KMS-11 (cell line): ENCODE measurements around the gene RASGRF2.

Experiments used
- H2AFZ ChIP-seq: fragments of 200-600 bp; sonication (generic); 2 replicates; pipeline ENCODE4 v1.6.1; 2016; ENCODE audit warnings: antibody characterized with exemption, mixed run types, low read depth
- H3K27ac ChIP-seq: fragments of 200-600 bp; sonication (generic); 2 replicates; pipeline ENCODE4 v1.6.1; 2016; ENCODE audit warnings: mild to moderate bottlenecking, mixed run types
- H3K27me3 ChIP-seq: fragments of 200-600 bp; sonication (generic); 2 replicates; pipeline ENCODE4 v1.6.1; 2017; ENCODE audit warnings: mild to moderate bottlenecking, low read depth, mixed run types, moderate library complexity; ENCODE audit not compliant: insufficient read depth
- H3K36me3 ChIP-seq: fragments of 200-600 bp; sonication (generic); 2 replicates; pipeline ENCODE4 v1.6.1; 2017; ENCODE audit warnings: mild to moderate bottlenecking, mixed run types; ENCODE audit not compliant: insufficient read depth
- H3K4me1 ChIP-seq: fragments of 200-600 bp; sonication (generic); 2 replicates; pipeline ENCODE4 v1.6.1; 2016; ENCODE audit warnings: mild to moderate bottlenecking, low read depth, mixed run types; ENCODE audit not compliant: poor library complexity, severe bottlenecking
- H3K4me2 ChIP-seq: fragments of 200-600 bp; sonication (generic); 2 replicates; pipeline ENCODE4 v1.7.0; 2016; ENCODE audit warnings: mild to moderate bottlenecking, mixed run types
- H3K4me3 ChIP-seq: fragments of 200-600 bp; sonication (generic); IDR thresholded peaks from 2 replicates; pipeline ENCODE4 v1.6.1; 2017; ENCODE audit warnings: low read depth, low read length, mixed read lengths; ENCODE audit not compliant: insufficient read depth
- H3K79me2 ChIP-seq: fragments of 200-600 bp; sonication (generic); 2 replicates; pipeline ENCODE4 v1.6.1; 2016; ENCODE audit warnings: low read depth, mixed run types; ENCODE audit not compliant: insufficient read depth
- H3K9ac ChIP-seq: fragments of 200-600 bp; sonication (generic); 2 replicates; pipeline ENCODE4 v1.6.1; 2016; ENCODE audit warnings: mild to moderate bottlenecking, mixed run types
- H4K20me1 ChIP-seq: fragments of 200-600 bp; sonication (generic); 2 replicates; pipeline ENCODE4 v1.6.1; 2016; ENCODE audit warnings: mild to moderate bottlenecking, mixed run types; ENCODE audit not compliant: insufficient read depth
- TF ChIP-seq, protein P1 (sequence below): fragments of 200-600 bp; sonication (generic); conservative IDR thresholded peaks from 2 replicates; pipeline ENCODE4 v1.6.1; 2017; ENCODE audit warnings: low read depth, mild to moderate bottlenecking, antibody characterized with exemption, low read length, moderate library complexity, mixed read lengths

The RASGRF2 gene

DNA sequence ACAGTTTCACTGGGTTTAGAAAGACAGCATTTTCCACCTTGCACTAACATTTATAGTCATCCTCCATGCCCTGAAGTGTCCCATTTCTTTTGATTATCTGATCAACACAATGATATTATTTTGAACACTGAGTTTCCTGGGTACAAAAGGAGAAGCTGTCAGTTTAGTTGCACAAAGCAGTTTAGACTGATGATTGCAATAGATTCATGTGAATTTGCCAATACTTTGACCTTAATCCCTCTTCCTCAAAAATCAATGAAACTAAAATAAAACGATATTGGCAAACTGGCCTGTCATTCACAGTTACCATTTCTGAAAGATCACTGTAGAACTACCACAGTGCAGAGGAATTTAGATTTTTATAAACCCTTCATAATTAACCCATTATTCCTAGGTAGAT, 34.2 kb upstream of the RASGRF2 start:
- Histone ChIP-seq H3K4me3 (no peak overlapping the region), H3K9ac (no peak overlapping the region), H3K79me2 (no peaks in the 10 kb centered on the region), H3K4me2 (no peak overlapping the region), H3K27me3 (no peaks in the 10 kb centered on the region), H3K27ac (no peak overlapping the region), H2AFZ (no peak overlapping the region), H3K4me1 (no peaks in the 10 kb centered on the region), H3K36me3 (no peaks in the 10 kb centered on the region), H4K20me1 (no peaks in the 10 kb centered on the region)
- TF ChIP-seq, protein P1, sequence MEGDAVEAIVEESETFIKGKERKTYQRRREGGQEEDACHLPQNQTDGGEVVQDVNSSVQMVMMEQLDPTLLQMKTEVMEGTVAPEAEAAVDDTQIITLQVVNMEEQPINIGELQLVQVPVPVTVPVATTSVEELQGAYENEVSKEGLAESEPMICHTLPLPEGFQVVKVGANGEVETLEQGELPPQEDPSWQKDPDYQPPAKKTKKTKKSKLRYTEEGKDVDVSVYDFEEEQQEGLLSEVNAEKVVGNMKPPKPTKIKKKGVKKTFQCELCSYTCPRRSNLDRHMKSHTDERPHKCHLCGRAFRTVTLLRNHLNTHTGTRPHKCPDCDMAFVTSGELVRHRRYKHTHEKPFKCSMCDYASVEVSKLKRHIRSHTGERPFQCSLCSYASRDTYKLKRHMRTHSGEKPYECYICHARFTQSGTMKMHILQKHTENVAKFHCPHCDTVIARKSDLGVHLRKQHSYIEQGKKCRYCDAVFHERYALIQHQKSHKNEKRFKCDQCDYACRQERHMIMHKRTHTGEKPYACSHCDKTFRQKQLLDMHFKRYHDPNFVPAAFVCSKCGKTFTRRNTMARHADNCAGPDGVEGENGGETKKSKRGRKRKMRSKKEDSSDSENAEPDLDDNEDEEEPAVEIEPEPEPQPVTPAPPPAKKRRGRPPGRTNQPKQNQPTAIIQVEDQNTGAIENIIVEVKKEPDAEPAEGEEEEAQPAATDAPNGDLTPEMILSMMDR: no peak

DNA sequence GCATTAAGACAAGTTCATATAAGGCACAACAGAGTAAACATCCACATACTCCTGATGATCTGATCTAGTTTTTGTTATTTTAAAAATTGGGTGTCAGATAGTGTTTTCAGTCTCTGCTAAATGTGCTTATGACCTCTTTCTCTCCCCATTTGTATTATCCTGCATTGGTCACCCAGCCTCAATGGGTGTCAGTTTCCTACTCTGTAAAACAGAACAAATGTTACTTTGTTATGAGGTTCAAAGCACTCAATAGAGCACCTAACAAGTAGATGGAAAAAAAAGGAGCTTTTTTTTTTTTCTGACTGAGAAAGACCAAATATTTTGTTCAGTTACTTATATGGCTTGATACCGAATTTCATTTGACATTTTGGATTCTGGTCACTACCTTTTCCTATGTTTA, 33.6 kb upstream of the RASGRF2 start:
- Histone ChIP-seq H3K9ac (no peak overlapping the region), H3K36me3 (no peaks in the 10 kb centered on the region), H3K27me3 (no peaks in the 10 kb centered on the region), H4K20me1 (no peaks in the 10 kb centered on the region), H3K27ac (no peak overlapping the region), H3K79me2 (no peaks in the 10 kb centered on the region), H3K4me3 (no peak overlapping the region), H3K4me1 (no peaks in the 10 kb centered on the region), H3K4me2 (no peak overlapping the region), H2AFZ (no peak overlapping the region)
- TF ChIP-seq, protein P1: no peak

DNA sequence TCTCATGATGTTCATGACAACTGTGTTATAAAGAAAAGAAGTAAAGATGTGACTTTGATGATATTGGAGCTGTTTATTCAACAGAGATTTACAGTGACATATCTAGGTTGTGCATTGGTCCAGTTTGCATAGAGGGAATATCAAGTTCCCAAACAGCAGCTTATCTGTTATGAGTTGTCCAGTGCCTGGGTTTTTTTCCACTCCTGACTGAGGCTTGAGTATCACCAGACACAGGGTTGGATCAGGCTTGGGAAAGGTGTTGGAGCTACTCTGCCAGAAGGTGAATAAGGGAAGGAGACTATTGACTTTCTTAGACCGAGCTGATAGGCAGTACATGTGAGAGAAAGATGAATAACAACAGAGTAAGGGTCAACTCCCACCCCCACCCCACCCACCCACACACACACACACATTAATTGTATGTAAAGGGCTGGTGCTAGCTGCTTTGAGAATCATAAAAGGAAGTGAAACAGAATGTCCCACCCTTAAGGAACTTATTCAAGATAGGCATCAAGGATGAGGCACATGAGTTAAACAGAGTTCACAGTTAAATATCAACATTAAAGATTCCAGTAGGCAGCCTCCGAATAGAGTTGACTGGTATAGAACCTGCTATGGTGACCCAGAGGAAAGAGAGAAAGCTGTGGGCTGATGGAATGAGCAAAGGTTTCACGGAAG, 33.0 kb upstream of the RASGRF2 start:
- TF ChIP-seq, protein P1: no peak
- H4K20me1 ChIP-seq: no peaks in the 10 kb centered on the region
- no peaks in the 10 kb centered on the region for H3K36me3 ChIP-seq
- H3K27ac ChIP-seq: no peak overlapping the region
- H2AFZ ChIP-seq: no peak overlapping the region
- no peak overlapping the region for H3K9ac ChIP-seq
- no peaks in the 10 kb centered on the region for H3K4me1 ChIP-seq
- no peak overlapping the region for H3K4me3 ChIP-seq
- no peaks in the 10 kb centered on the region for H3K79me2 ChIP-seq
- H3K4me2 ChIP-seq: no peak overlapping the region
- no peaks in the 10 kb centered on the region for H3K27me3 ChIP-seq

DNA sequence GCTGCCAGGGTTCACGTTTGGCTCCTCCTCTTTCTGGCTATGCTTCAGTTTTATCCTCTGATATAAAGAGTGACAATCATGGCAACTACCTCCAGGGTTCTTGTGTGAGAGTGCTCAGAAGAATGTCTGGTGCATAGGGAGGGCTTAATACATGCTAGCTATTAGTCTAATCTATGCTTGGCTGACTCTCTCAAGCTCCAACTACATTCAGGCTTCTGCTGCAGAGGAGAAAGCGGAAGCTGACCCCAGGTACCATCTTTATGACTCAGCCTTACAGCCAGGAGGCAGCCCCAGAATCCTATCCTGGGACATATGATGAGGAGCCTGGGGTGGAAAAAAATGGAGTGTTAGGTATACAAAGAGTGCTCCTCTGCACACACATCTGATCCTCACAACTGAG, 32.1 kb upstream of the RASGRF2 start:
- H3K9ac ChIP-seq: no peak overlapping the region
- H2AFZ ChIP-seq: no peak overlapping the region
- no peaks in the 10 kb centered on the region for H4K20me1 ChIP-seq
- H3K27ac ChIP-seq: no peak overlapping the region
- H3K4me1 ChIP-seq: no peaks in the 10 kb centered on the region
- TF ChIP-seq, protein P1: no peak
- H3K4me3 ChIP-seq: no peak overlapping the region
- no peak overlapping the region for H3K4me2 ChIP-seq
- H3K36me3 ChIP-seq: no peaks in the 10 kb centered on the region
- H3K79me2 ChIP-seq: no peaks in the 10 kb centered on the region
- H3K27me3 ChIP-seq: no peaks in the 10 kb centered on the region
